IPS DF 4.7 (cell line): ENCODE data around the gene EID1.
"Not testable (repeated sequence)": the region's sequence is repeated elsewhere in the genome, so short reads cannot be mapped to it uniquely, and the experiment has no call there.

Experiments
- DNase-seq: peaks from one replicate; pipeline ENCODE4 v3.0.0-alpha.2; 2013; ENCODE audit warnings: low spot score; ENCODE audit errors: extremely low read depth

Gene EID1

DNA sequence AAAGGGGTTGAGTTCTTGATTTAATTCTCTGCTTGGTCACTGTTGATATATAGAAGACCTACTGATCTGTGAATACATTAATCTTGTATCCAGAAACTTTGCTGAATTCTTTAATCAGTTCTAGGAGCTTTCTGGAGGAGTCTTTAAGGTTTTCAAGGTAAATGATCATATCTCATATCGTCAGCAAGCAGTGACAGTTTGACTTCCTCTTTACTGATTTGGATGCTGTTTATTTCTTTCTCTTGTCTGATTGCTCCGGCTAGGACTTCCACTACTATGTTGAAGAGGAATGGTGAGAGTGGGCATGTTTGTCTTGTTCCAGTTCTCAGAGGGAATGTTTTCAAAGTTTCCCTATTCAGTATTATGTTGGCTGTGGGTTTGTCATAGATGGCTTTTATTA is 31.4 kb downstream of the EID1 start:
- not testable (repeated sequence) for DNase-seq

GRCh38 chr15:48910554-48910953 is 32.6 kb downstream of the EID1 start:
- not testable (repeated sequence) for DNase-seq

- DNase-seq = no peak
These were observed 35.2 kb downstream of the EID1 start for GRCh38 chr15:48913141-48913540.

DNA sequence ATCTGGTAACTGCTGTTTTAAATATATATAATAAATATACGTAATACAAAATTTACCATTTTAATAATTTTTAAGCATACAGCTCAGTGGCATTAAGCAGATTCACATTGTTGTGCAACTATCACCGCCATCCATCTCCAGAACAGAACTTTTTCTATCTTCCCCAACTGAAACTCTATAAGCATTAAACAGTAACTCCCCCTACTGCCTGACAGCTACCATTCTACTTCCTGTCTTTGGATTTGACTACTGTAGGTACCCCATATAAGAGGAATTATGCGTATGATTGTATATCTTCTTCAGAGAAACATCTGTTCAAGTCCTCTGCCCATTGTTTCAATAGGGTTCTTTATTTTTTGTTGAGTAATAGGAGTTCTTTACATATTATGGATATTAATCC is 36.8 kb downstream of the EID1 start:
- DNase-seq = no peak

DNA sequence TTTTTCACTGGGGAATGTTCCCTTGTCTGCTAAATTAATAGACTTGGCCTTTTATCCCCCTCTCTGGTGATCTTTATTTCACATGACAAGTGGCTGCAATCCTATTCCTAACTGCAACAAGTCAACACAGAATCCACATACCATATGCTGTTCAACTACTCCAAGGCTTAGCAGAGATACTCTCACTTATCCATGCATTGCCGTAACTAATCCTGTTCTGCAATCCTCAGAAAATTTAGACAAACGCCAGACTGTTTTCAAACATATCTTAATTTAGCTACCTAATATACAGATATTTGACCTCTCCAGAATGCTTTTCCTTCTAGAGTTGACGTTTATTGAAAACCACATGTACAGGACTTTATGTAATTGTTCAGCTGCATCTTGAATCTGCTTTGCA is 37.9 kb downstream of the EID1 start:
- no peak for DNase-seq

- DNase-seq = no peak
These were observed 38.8 kb downstream of the EID1 start for GRCh38 chr15:48916721-48917120.

DNA sequence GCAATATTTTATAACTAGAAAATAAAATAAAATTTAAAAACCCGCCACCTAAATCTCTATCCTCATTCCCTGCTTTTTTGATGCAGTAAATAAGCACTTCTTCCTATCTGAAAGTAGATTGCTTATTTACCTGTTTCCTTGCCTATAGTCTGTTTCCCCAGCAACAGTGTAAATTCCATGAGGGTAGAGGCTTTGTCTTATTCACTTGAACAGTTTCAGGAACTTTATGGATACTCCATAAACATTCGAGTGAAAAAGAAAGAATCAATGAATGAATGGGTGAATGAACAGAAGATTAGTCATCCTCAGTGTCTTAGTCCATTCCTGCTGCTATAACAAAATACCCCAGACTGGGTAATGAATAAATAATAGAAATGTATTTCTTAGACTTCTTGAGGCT is 44.1 kb downstream of the EID1 start:
- no peak for DNase-seq

DNA sequence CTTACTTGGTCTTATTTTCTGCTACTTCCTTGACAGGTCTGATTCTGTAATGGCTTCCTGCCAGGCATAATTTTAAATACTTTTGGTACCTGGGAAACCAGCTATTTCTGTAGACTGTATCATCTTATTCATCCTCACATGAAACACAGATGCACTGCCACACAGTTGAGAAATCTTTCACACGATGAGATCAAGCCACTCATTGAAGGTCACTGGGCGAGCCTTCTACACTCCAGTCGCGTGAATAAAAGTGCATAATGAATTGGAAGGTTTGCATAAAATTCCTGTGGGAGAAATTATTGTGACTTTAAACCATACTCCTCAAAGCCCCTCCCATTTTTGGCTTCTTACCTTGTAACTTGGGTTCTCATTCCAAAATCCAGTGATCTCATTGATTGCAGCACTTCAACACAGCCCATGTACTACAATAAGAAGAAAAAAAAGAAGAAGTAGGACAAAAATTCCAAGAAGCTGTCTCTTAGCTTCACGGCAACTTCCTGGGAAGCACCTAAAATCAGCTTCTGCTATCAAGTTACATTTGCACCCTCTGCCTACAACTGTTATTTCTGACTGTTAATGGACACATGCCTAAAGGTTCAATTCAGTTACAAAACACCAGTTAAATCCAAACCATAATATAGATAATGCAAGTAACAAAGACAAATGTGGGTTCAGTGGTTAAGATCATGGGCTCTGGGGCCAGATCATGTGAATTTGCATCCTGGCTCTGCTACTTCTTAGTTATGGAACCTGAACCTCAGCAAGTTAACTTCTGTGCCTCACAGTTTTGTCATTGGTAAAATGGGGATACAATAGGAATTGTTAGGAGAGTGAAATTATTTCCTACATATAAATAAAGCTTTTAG is 46.8 kb downstream of the EID1 start:
- no peak for DNase-seq

GRCh38 chr15:48925714-48926223 is 47.8 kb downstream of the EID1 start:
- DNase-seq = no peak

GRCh38 chr15:48928877-48929538 is 51.1 kb downstream of the EID1 start:
- no peak for DNase-seq

DNA sequence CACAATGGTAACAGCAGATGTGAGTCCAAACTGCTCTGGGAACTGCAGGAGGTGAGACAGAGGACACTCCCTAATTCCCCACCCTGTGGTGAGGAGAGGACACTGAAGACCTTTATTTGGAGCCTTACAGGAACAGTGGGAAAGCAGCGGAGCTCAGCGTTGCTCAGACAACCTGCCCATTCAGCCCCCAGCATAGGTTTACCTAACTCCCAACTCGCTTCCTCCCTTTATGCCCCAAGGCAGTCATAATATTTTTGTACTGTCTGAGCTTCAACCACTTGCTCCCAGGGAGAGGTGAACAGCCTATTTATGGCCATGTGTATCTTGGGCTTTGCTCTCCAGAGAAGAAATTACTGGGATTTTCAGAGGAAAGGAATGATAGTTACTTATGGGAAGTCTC is 51.7 kb downstream of the EID1 start:
- no peak for DNase-seq
